ENCODE measurements around the gene LRP1B. TPM values are rescaled to one million over a fixed set of nuclear protein-coding genes. Genes with fewer than 3 reads are reported as not detected.

Gene LRP1B
- polyA plus RNA-seq, 1 donor from 2014 or later = 12.7 TPM

DNA sequence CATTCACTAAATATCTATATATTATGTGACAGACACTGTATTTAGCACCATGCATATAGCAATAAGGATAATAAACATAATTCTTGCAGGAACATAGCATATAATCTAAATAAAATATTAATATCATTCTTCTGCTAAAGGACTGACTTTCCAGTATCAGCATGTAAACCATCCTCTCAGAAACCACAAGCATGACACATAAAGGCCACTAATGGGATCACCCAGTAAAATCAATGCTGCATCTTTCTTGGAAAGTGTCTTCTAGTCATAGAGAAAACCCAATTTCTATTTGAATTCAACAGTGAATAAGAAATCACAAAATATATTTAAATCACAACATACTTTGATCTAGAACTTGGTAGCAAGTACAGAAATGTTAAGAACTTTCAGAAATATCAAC lies 5.8 kb upstream of the LRP1B start:
- H3K4me3 ChIP-seq (ENCODE audit: low read length) = no peak overlapping the region
- TF ChIP-seq, protein P1, sequence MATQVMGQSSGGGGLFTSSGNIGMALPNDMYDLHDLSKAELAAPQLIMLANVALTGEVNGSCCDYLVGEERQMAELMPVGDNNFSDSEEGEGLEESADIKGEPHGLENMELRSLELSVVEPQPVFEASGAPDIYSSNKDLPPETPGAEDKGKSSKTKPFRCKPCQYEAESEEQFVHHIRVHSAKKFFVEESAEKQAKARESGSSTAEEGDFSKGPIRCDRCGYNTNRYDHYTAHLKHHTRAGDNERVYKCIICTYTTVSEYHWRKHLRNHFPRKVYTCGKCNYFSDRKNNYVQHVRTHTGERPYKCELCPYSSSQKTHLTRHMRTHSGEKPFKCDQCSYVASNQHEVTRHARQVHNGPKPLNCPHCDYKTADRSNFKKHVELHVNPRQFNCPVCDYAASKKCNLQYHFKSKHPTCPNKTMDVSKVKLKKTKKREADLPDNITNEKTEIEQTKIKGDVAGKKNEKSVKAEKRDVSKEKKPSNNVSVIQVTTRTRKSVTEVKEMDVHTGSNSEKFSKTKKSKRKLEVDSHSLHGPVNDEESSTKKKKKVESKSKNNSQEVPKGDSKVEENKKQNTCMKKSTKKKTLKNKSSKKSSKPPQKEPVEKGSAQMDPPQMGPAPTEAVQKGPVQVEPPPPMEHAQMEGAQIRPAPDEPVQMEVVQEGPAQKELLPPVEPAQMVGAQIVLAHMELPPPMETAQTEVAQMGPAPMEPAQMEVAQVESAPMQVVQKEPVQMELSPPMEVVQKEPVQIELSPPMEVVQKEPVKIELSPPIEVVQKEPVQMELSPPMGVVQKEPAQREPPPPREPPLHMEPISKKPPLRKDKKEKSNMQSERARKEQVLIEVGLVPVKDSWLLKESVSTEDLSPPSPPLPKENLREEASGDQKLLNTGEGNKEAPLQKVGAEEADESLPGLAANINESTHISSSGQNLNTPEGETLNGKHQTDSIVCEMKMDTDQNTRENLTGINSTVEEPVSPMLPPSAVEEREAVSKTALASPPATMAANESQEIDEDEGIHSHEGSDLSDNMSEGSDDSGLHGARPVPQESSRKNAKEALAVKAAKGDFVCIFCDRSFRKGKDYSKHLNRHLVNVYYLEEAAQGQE (IDR thresholded peaks at IDR 0.05; ENCODE audit: borderline replicate concordance) = no peak
- no peak for TF ChIP-seq POLR2AphosphoS5 (IDR thresholded peaks at IDR 0.05)
- no peak for TF ChIP-seq RAD21 (conservative IDR thresholded peaks at IDR 0.05)
- TF ChIP-seq CTCF (IDR thresholded peaks at IDR 0.05; ENCODE audit: poor library complexity, severe bottlenecking) = no peak
- TF ChIP-seq SMC3 (conservative IDR thresholded peaks at IDR 0.05; ENCODE audit: poor library complexity) = no peak
- no peak for TF ChIP-seq EZH2 (IDR thresholded peaks at IDR 0.05; ENCODE audit: borderline replicate concordance, insufficient read depth, low read length, poor library complexity, severe bottlenecking)
- no peak for TF ChIP-seq MXI1 (conservative IDR thresholded peaks at IDR 0.05; ENCODE audit: poor library complexity, severe bottlenecking)
- TF ChIP-seq TAF1 (IDR thresholded peaks at IDR 0.05; ENCODE audit: low read depth) = no peak
- no peak for TF ChIP-seq EP300 (conservative IDR thresholded peaks at IDR 0.05; ENCODE audit: poor library complexity, severe bottlenecking)
- H3K36me3 ChIP-seq (ENCODE audit: insufficient read depth, low read length) = no peaks in the 10 kb centered on the region
- H4K20me1 ChIP-seq (ENCODE audit: insufficient read depth) = no peaks in the 10 kb centered on the region
- no peak overlapping the region for H3K27ac ChIP-seq (ENCODE audit: low read length)
- H3K9ac ChIP-seq (ENCODE audit: low read length) = no peak overlapping the region
- no peak overlapping the region for H3K4me2 ChIP-seq (ENCODE audit: low read length)
- H3F3A ChIP-seq (ENCODE audit: insufficient read depth, low read length, poor library complexity, severe bottlenecking) = peaks cover 5% of the 10 kb centered on the region
- no peaks in the 10 kb centered on the region for H3K9me2 ChIP-seq (ENCODE audit: insufficient read depth, low read length)
- no peaks in the 10 kb centered on the region for H3K79me2 ChIP-seq (replicated peaks; ENCODE audit: insufficient read depth, low read length)
- peaks cover 3% of the 10 kb centered on the region for H3K27me3 ChIP-seq (ENCODE audit: insufficient read depth, low read depth, low read length)
- H3K9me3 ChIP-seq (ENCODE audit: low read length) = no peaks in the 10 kb centered on the region
- no peak overlapping the region for H2AFZ ChIP-seq (ENCODE audit: low read depth, low read length)

GRCh38 chr2:142134911-142135310 lies 4.1 kb upstream of the LRP1B start:
- H3K9ac ChIP-seq (ENCODE audit: low read length) = no peak overlapping the region
- H3K4me3 ChIP-seq (ENCODE audit: low read length) = no peak overlapping the region
- H3F3A ChIP-seq (ENCODE audit: insufficient read depth, low read length, poor library complexity, severe bottlenecking) = peaks cover 8% of the 10 kb centered on the region
- H4K20me1 ChIP-seq (ENCODE audit: insufficient read depth) = no peaks in the 10 kb centered on the region
- no peak overlapping the region for H2AFZ ChIP-seq (ENCODE audit: low read depth, low read length)
- no peaks in the 10 kb centered on the region for H3K9me3 ChIP-seq (ENCODE audit: low read length)
- peaks cover 11% of the 10 kb centered on the region for H3K27me3 ChIP-seq (ENCODE audit: insufficient read depth, low read depth, low read length)
- no peaks in the 10 kb centered on the region for H3K79me2 ChIP-seq (replicated peaks; ENCODE audit: insufficient read depth, low read length)
- H3K36me3 ChIP-seq (ENCODE audit: insufficient read depth, low read length) = no peaks in the 10 kb centered on the region
- H3K9me2 ChIP-seq (ENCODE audit: insufficient read depth, low read length) = no peaks in the 10 kb centered on the region
- TF ChIP-seq EP300 (conservative IDR thresholded peaks at IDR 0.05; ENCODE audit: poor library complexity, severe bottlenecking) = no peak
- TF ChIP-seq SMC3 (conservative IDR thresholded peaks at IDR 0.05; ENCODE audit: poor library complexity) = no peak
- no peak for TF ChIP-seq MXI1 (conservative IDR thresholded peaks at IDR 0.05; ENCODE audit: poor library complexity, severe bottlenecking)
- TF ChIP-seq TAF1 (IDR thresholded peaks at IDR 0.05; ENCODE audit: low read depth) = no peak
- TF ChIP-seq CTCF (IDR thresholded peaks at IDR 0.05; ENCODE audit: poor library complexity, severe bottlenecking) = no peak
- TF ChIP-seq POLR2AphosphoS5 (IDR thresholded peaks at IDR 0.05) = no peak
- TF ChIP-seq, protein P1 (IDR thresholded peaks at IDR 0.05; ENCODE audit: borderline replicate concordance) = no peak
- TF ChIP-seq RAD21 (conservative IDR thresholded peaks at IDR 0.05) = no peak
- TF ChIP-seq EZH2 (IDR thresholded peaks at IDR 0.05; ENCODE audit: borderline replicate concordance, insufficient read depth, low read length, poor library complexity, severe bottlenecking) = no peak
- no peak overlapping the region for H3K27ac ChIP-seq (ENCODE audit: low read length)
- H3K4me2 ChIP-seq (ENCODE audit: low read length) = no peak overlapping the region

Data from neural cell (in vitro differentiated cells).